GOT3 (cell line): ENCODE results near the gene RCCD1.
"Not testable (repeated sequence)": the region's sequence is repeated elsewhere in the genome, so short reads cannot be mapped to it uniquely, and the experiment has no call there.

ENCODE experiments used
- DNase-seq: peaks from one replicate; lab custom pipeline; 2025; ENCODE audit warnings: mixed read lengths; lab: John Stamatoyannopoulos, UW

Gene RCCD1

DNA sequence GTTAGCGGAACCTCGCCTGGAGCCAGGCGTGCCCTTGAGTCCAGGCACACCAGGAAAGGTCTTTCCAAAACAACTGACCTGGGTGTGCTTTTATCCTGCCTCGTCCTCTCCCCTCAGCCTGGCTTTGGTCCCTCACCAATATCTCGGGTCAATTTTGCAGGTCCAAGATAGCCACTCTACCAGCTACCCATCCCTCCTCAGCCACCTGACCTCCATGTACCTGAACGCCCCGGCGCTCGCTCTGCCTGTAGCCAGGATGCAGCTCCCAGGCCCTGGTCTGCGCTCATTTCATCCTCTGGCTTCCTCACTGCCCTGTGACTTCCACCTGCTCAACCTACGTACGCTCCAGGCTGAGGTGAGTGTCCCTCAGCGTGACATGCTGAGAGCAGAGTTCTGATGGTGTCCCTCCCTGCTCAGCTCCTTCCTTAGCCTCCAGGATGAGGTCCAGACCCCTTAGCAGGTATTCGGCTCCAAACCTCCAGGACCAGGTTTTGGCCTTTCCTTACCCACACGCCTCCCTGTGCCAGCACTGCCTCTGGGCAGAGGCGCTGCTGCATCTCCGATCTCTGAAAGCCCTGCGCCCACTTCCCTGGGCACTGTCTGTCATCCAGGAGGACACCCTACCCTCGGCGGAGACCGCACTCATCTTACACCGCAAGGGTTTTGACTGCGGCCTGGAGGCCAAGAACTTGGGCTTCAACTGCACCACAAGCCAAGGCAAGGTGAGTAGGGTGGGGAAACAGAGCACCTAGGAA is 36.5 kb upstream of the RCCD1 start:
- no peak for DNase-seq

DNA sequence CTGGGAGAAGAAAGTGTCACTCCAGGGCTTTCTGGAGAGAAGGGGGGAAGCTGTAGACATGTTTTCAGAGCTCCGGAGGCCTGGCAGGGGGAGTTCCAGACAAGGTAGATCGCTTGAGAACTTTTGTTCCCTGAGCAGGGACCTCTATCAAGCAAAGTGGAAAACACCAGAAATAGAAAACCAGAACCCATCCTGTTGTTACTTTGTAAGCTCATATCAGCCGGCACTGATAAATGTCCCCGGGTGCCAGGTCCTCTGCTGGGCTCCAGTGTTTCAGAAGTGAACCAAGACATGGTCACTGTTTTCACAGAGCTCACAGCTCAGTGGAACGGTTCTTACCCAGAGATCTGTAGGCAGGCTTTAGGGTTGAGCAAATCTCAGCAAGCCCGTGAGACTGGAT is 35.8 kb upstream of the RCCD1 start:
- no peak for DNase-seq

- no peak for DNase-seq
Measured at GRCh38 chr15:90921887-90922286, 32.8 kb upstream of the RCCD1 start.

DNA sequence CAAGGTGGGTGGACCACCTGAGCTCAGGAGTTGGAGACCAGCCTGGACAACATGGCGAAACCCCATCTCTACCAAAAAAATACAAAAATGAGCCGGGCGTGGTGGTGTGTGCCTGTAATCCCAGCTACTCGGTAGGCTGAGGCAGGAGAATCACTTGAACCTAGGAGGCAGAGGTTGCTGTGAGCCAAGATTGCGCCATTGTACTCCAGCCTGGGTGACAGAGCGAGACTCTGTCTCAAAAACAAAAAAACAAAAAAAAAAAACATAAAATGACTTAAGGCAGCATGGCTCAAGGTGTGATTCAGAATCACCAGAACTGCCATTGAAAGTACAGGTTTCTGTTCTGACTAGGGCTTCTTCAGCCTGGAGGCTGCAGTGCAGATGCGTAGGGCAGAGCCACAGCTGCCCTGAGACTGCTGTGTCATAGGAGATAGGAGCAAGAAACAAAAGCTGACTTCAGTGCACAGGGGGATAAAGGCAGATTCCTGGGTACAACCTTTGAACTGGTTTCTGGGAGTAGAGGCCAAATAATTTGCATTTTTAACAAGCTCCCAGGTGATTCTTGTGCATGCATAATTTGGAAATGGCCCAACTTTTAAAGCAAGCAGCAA is 31.9 kb upstream of the RCCD1 start:
- not testable (repeated sequence) for DNase-seq

DNA sequence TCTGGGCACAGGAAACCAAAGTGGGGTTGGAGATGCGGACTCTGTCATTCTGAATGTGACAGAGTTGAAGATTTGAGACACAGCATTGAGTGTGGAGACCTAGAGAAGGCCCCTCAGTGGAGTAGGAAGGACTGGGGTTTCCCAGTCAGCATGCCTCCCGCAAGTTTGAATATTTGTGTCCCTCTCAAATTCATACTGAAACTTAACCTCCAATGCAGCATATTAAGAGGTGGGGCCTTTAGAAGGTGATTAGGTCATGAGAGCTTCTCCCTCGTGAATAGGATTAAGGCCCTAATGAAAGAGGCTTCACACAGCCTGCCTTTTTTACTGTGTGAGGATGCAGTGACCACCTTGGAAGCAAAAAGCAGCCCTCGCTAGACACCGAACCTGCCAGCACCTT is 30.3 kb upstream of the RCCD1 start:
- DNase-seq = no peak

DNA sequence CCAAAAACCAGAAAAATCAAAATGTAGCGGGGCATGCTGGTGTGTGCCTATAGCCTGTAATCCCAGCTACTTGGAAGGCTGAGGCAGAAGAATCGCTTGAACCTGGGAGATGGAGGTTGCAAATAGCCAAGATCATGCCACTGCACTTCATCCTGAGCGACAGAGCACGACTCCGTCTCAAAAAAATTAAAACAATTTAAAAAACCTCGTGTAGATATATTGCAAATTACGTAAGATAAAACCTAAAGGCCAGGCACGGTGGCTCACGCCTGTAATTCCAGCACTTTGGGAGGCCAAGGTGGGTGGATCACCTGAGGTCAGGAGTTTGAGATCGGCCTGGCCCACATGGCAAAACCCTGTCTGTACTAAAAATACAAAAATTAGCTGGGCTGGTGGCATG is 27.9 kb upstream of the RCCD1 start:
- DNase-seq = not testable (repeated sequence)

DNA sequence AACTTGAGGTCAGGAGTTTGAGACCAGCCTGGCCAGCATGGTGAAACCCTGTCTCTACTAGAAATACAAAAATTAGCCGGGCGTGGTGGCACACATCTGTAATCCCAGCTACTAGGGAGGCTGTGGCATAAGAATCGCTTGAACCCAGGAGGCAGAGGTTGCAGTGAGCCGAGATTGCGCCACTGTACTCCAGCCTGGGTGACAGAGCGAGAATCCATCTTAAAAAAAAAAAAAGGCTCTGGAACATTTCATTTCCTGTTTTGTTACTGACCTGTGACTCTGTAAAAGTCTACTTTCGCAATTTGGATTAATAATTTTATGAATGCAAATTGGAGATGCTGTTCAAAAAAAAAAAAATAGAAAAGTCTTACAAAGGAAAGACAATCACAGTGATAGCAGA is 26.6 kb upstream of the RCCD1 start:
- DNase-seq = not testable (repeated sequence)

- no peak for DNase-seq
Measured at GRCh38 chr15:90929246-90930019, 25.3 kb upstream of the RCCD1 start.

DNA sequence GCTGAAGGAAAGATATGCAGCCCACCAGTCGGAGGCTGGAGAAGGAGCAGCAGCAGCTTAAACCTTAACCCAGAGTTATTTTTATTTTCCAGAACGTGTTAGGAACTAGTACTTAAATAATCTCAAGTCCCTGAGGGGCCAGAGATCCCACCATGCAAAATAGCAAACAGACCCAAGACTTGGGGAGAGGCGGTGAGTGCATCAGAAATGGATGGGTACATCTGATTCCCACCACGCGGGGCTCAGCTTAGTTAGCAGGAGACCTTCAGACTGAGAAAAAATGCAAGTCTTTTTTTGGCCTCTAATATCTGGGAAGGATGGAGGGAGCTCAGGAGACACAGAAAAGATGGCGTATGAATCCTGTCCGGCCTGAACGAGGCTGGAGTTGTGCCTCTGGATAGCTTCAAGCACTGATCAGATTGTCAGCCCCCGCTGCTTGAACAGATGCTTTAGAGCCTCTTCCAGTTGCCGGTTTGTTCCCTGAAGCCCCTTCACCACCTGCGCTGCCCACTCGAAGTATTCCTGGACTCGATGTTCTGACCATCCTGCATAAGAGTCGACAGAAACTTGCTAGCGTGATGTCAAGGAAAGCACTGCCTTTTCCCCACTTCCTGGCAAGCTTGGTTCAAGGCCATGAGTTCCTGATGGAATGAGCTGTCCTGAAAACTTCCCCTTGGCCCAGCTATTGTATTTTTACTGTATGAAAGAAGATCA is 23.7 kb upstream of the RCCD1 start:
- no peak for DNase-seq

- no peak for DNase-seq
Measured at GRCh38 chr15:90931575-90931827, 23.2 kb upstream of the RCCD1 start.

- DNase-seq = peak; percentile 62
Measured at GRCh38 chr15:90931828-90932659, 22.6 kb upstream of the RCCD1 start, which contains the start of gene HDDC3. Gene HDDC3, minus strand, starts transcription at chr15:90932549. Its CDS starts 9 bp downstream, at chr15:90932540.

DNA sequence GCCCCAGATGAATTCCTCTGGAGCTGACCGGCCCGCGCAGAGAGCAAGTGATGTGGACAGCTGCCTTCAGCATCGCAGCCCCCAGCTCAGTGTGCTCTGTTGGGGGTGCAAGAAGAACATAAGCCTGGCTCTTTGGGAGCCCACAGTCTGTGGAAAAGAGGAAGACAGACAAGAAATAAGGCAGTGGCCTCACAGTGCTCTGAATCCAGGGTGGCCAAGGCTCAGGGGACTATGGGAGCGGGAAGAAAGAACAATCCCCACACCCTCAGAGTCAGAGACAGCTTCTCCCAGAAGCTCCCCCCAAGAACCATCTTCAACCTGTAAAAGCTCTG is 22.1 kb upstream of the RCCD1 start:
- no peak for DNase-seq

DNA sequence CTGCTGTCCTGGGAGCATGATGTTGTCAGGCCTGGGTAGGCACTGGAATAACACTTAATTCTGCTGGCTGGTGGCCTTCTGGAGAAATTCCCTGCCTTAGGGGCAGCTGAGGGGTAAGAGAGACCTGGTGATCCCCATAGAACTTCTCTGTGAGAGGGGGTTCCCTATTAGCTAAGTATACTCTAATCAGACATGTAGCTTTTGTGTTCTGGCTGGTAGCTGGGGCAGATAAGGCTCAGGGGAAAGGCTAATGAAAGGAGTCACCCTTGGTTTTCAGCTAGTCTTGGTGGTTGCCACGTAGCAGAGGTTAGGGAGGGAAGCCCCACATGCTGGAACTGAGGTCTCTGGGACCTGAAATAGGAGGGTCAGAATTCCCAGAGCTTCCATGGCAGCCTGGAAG is 21.4 kb upstream of the RCCD1 start:
- no peak for DNase-seq

GRCh38 chr15:90934256-90934948 is 20.3 kb upstream of the RCCD1 start:
- DNase-seq = peak; percentile 21

GRCh38 chr15:90934949-90935751 is 19.5 kb upstream of the RCCD1 start, which contains the start of gene UNC45A:
Gene UNC45A, plus strand, starts transcription at chr15:90935285. Its CDS starts 40 bp downstream, at chr15:90935325.
- DNase-seq = peak; percentile 53

- no peak for DNase-seq
Measured at GRCh38 chr15:90936823-90937222, 17.9 kb upstream of the RCCD1 start.

DNA sequence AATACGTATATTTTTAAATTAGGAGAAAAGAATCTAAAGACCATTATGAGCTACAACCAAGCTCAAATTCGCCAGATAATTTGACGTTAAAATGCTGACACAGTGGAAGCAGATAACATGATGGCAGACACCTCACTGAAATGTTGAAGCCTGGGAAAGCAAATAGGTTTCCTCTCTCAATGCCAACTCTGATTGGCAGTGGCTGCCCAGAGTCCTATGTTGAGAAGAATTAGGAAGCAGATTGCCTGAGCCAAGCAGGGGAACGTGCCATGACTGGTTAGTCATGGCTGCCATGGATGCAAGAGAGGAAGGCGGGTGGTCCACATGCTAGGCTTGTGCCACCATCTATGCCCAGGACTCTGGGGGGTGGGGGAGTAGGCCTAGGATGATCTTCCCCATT is 16.4 kb upstream of the RCCD1 start:
- no peak for DNase-seq

DNA sequence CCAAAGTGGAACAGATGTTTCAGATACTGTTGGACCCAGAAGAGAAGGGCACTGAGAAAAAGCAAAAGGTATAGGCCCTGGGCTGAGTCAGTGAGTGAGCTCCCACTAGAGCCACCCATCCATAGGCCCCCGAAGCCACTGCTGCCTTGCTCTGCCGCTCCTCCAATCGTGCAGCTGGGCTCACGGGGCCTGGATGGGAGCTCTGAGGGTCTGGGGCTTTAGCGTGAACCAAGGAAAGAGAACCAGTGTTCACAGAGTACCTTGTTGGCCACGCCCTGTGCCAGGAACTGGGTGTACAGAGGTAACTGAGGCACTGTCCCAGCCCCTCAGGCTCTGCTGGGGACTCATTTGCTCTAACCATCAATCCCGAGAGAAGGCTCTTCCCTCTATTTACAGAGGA is 14.9 kb upstream of the RCCD1 start:
- no peak for DNase-seq

DNA sequence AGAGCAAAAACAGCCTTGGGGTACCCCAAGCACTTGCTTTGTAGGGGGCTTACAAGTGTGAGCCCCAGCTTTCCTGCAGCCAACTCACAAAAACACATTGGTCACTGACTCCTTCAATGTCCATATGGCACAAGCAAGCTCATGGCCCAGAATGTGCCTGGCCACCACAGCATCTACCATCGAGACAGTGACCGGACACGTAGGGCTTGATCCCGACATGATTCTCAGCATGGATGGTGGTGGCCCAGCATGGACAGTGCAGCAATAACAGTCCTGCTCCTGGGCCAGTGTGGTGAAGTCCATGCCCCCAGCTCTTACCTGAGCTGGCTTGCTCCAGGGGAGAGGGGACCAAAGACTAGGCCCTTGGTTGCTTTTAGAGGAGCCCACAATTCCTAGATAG is 13.6 kb upstream of the RCCD1 start:
- DNase-seq = no peak
